ENCODE results near the gene MYDGF.
"Not testable (repeated sequence)": the region's sequence is repeated elsewhere in the genome, so short reads cannot be mapped to it uniquely, and the experiment has no call there.

Gene MYDGF

GRCh38 chr19:4669723-4670480, at the start of gene MYDGF:
Gene MYDGF, minus strand, starts transcription at chr19:4670342. Its CDS starts 8 bp downstream, at chr19:4670334.
- peak; percentile 55 for DNase-seq

GRCh38 chr19:4719499-4719866, 49.3 kb upstream of the MYDGF start:
- no peak for DNase-seq

- DNase-seq = no peak
Observed at GRCh38 chr19:4717966-4718701, 48.0 kb upstream of the MYDGF start.

GRCh38 chr19:4717191-4717965, 47.2 kb upstream of the MYDGF start:
- DNase-seq = no peak

GRCh38 chr19:4715529-4716221, 45.5 kb upstream of the MYDGF start:
- DNase-seq = no peak

- DNase-seq = not testable (repeated sequence)
Observed at GRCh38 chr19:4715178-4715528, 45.0 kb upstream of the MYDGF start.

GRCh38 chr19:4714016-4714415, 43.9 kb upstream of the MYDGF start:
- DNase-seq = no peak

- no peak for DNase-seq
Observed at GRCh38 chr19:4713384-4713951, 43.3 kb upstream of the MYDGF start.

- DNase-seq = no peak
Observed at GRCh38 chr19:4712771-4713170, 42.6 kb upstream of the MYDGF start.

GRCh38 chr19:4711211-4711610, 41.1 kb upstream of the MYDGF start:
- no peak for DNase-seq

- DNase-seq = no peak
Observed at GRCh38 chr19:4710281-4710600, 40.1 kb upstream of the MYDGF start.

- no peak for DNase-seq
Observed at GRCh38 chr19:4709440-4710280, 39.5 kb upstream of the MYDGF start.

GRCh38 chr19:4707956-4708650, 38.0 kb upstream of the MYDGF start:
- DNase-seq = no peak

GRCh38 chr19:4707322-4707721, 37.2 kb upstream of the MYDGF start:
- DNase-seq = no peak

- DNase-seq = no peak
Observed at GRCh38 chr19:4705413-4706131, 35.4 kb upstream of the MYDGF start.

GRCh38 chr19:4704317-4704673, 34.2 kb upstream of the MYDGF start:
- no peak for DNase-seq

GRCh38 chr19:4703671-4704316, 33.7 kb upstream of the MYDGF start:
- DNase-seq = no peak

- no peak for DNase-seq
Observed at GRCh38 chr19:4702764-4703163, 32.6 kb upstream of the MYDGF start.

GRCh38 chr19:4701557-4701956, 31.4 kb upstream of the MYDGF start:
- DNase-seq = no peak

GRCh38 chr19:4700693-4700970, 30.5 kb upstream of the MYDGF start:
- no peak for DNase-seq

Data from KG1 (cell line).